Mesendoderm (in vitro differentiated cells): ENCODE data around the gene TNNC1.

Experiments
- DNase-seq: peaks from one replicate; pipeline ENCODE4 v3.0.0; 2013
- H2AK5ac ChIP-seq: 2 replicates; pipeline ENCODE4 v1.6.1; 2013; ENCODE audit warnings: low read length, inconsistent platforms
- H2BK120ac ChIP-seq: 2 replicates; pipeline ENCODE4 v1.6.1; 2013; ENCODE audit warnings: low read depth, mild to moderate bottlenecking, low read length, moderate library complexity, mixed read lengths
- H2BK15ac ChIP-seq: replicated peaks from 2 replicates; pipeline ENCODE4 v1.6.1; 2013; ENCODE audit warnings: low read depth, mild to moderate bottlenecking, moderate library complexity
- H2BK5ac ChIP-seq: 2 replicates; pipeline ENCODE4 v1.6.1; 2013; ENCODE audit warnings: low read length, inconsistent platforms
- H3K18ac ChIP-seq: 2 replicates; pipeline ENCODE4 v1.6.1; 2013; ENCODE audit warnings: mild to moderate bottlenecking, low read length, mixed read lengths
- H3K23ac ChIP-seq: one replicate; pipeline ENCODE4 v1.6.1; 2013; ENCODE audit warnings: low read length
- H3K27ac ChIP-seq: 2 replicates; pipeline ENCODE4 v1.5.1; 2013; ENCODE audit warnings: low read depth, mild to moderate bottlenecking, inconsistent platforms, low read length, moderate library complexity
- H3K27me3 ChIP-seq: 2 replicates; pipeline ENCODE4 v1.6.1; 2013; ENCODE audit warnings: low read length, control low read depth, mild to moderate bottlenecking, inconsistent platforms; ENCODE audit not compliant: insufficient read depth, poor library complexity
- H3K36me3 ChIP-seq: 2 replicates; pipeline ENCODE4 v1.6.1; 2013; ENCODE audit warnings: low read length, inconsistent platforms; ENCODE audit not compliant: control insufficient read depth, insufficient read depth
- H3K4ac ChIP-seq: one replicate; pipeline ENCODE4 v1.6.1; 2013; ENCODE audit warnings: low read depth, mild to moderate bottlenecking, low read length, moderate library complexity
- H3K4me1 ChIP-seq: 2 replicates; pipeline ENCODE4 v1.6.1; 2013; ENCODE audit warnings: low read depth, low read length, inconsistent platforms; ENCODE audit not compliant: control insufficient read depth
- H3K4me2 ChIP-seq: 2 replicates; pipeline ENCODE4 v1.6.1; 2013; ENCODE audit warnings: low read length
- H3K4me3 ChIP-seq: 2 replicates; pipeline ENCODE4 v1.5.1; 2013; ENCODE audit warnings: mild to moderate bottlenecking, low read length
- H3K56ac ChIP-seq: one replicate; pipeline ENCODE4 v1.6.1; 2013; ENCODE audit warnings: low read length
- H3K79me1 ChIP-seq: 2 replicates; pipeline ENCODE4 v1.6.1; 2013; ENCODE audit warnings: low read length, inconsistent platforms
- H3K79me2 ChIP-seq: 2 replicates; pipeline ENCODE4 v1.6.1; 2013; ENCODE audit warnings: mild to moderate bottlenecking, low read length; ENCODE audit not compliant: control insufficient read depth, insufficient read depth
- H3K9ac ChIP-seq: 2 replicates; pipeline ENCODE4 v1.6.1; 2013; ENCODE audit warnings: low read length, inconsistent platforms
- H4K5ac ChIP-seq: one replicate; pipeline ENCODE4 v1.6.1; 2013; ENCODE audit warnings: low read length
- H4K8ac ChIP-seq: one replicate; pipeline ENCODE4 v1.6.1; 2013; ENCODE audit warnings: low read depth, mild to moderate bottlenecking, control low read depth, low read length, moderate library complexity
- WGBS: extraction: QIAGEN DNeasy Blood & Tissue Kit; methylation state at CpG from one replicate; pipeline ENCODE4 v1.1.7; 2013; ENCODE audit warnings: low lambda C conversion rate, missing lambda C conversion rate; ENCODE audit not compliant: insufficient coverage; ENCODE audit errors: extremely low coverage; 5-methylcytosine and 5-hydroxymethylcytosine counted together

TNNC1 gene

GRCh38 chr3:52407779-52408178 is 46.1 kb downstream of the TNNC1 start:
- Histone ChIP-seq H3K56ac (no peak overlapping the region), H2BK120ac (no peak overlapping the region), H4K8ac (no peak overlapping the region), H3K79me2 (peaks cover 15% of the 10 kb centered on the region), H3K4me3 (no peak overlapping the region), H2AK5ac (no peak overlapping the region), H3K4ac (no peak overlapping the region), H4K5ac (no peak overlapping the region), H3K27ac (no peak overlapping the region), H3K79me1 (peaks cover 13% of the 10 kb centered on the region), H3K4me2 (no peak overlapping the region), H2BK5ac (no peak overlapping the region), H3K18ac (no peak overlapping the region), H3K36me3 (peaks cover 16% of the 10 kb centered on the region), H3K27me3 (no peaks in the 10 kb centered on the region), H3K23ac (no peak overlapping the region), H3K4me1 (no peaks in the 10 kb centered on the region), H3K9ac (no peak overlapping the region), H2BK15ac (no peak overlapping the region)
- WGBS, result no CpG with 5 or more reads among the region's 3 CpGs
- no peak for DNase-seq

- no peak overlapping the region for H3K4ac ChIP-seq
- H2AK5ac ChIP-seq, result no peak overlapping the region
- no peaks in the 10 kb centered on the region for H3K27me3 ChIP-seq
- H3K79me2 ChIP-seq, result peaks cover 15% of the 10 kb centered on the region
- H3K23ac ChIP-seq, result no peak overlapping the region
- H3K36me3 ChIP-seq, result peaks cover 20% of the 10 kb centered on the region
- H3K27ac ChIP-seq, result no peak overlapping the region
- WGBS, result no CpG with 5 or more reads among the region's 20 CpGs
- no peaks in the 10 kb centered on the region for H3K4me1 ChIP-seq
- H3K9ac ChIP-seq, result no peak overlapping the region
- H3K56ac ChIP-seq, result no peak overlapping the region
- no peak for DNase-seq
- no peak overlapping the region for H3K18ac ChIP-seq
- H4K5ac ChIP-seq, result no peak overlapping the region
- H2BK120ac ChIP-seq, result no peak overlapping the region
- H2BK5ac ChIP-seq, result no peak overlapping the region
- no peak overlapping the region for H2BK15ac ChIP-seq
- H3K4me2 ChIP-seq, result no peak overlapping the region
- no peak overlapping the region for H4K8ac ChIP-seq
- H3K79me1 ChIP-seq, result peaks cover 13% of the 10 kb centered on the region
- H3K4me3 ChIP-seq, result no peak overlapping the region
These were observed 46.9 kb downstream of the TNNC1 start for GRCh38 chr3:52406791-52407510.

- H2AK5ac ChIP-seq, result no peak overlapping the region
- no peak overlapping the region for H3K4me3 ChIP-seq
- H4K5ac ChIP-seq, result no peak overlapping the region
- H3K27ac ChIP-seq, result no peak overlapping the region
- H4K8ac ChIP-seq, result no peak overlapping the region
- no peak overlapping the region for H2BK120ac ChIP-seq
- WGBS, result no CpG with 5 or more reads among the region's 11 CpGs
- no peak for DNase-seq
- no peak overlapping the region for H3K56ac ChIP-seq
- no peaks in the 10 kb centered on the region for H3K4me1 ChIP-seq
- H3K18ac ChIP-seq, result no peak overlapping the region
- H3K4me2 ChIP-seq, result no peak overlapping the region
- no peak overlapping the region for H3K9ac ChIP-seq
- H2BK15ac ChIP-seq, result no peak overlapping the region
- peaks cover 24% of the 10 kb centered on the region for H3K36me3 ChIP-seq
- no peak overlapping the region for H3K23ac ChIP-seq
- H3K4ac ChIP-seq, result no peak overlapping the region
- H3K79me2 ChIP-seq, result peaks cover 15% of the 10 kb centered on the region
- no peak overlapping the region for H2BK5ac ChIP-seq
- H3K27me3 ChIP-seq, result no peaks in the 10 kb centered on the region
- H3K79me1 ChIP-seq, result peaks cover 13% of the 10 kb centered on the region
These were observed 47.6 kb downstream of the TNNC1 start for GRCh38 chr3:52406231-52406661.

DNA sequence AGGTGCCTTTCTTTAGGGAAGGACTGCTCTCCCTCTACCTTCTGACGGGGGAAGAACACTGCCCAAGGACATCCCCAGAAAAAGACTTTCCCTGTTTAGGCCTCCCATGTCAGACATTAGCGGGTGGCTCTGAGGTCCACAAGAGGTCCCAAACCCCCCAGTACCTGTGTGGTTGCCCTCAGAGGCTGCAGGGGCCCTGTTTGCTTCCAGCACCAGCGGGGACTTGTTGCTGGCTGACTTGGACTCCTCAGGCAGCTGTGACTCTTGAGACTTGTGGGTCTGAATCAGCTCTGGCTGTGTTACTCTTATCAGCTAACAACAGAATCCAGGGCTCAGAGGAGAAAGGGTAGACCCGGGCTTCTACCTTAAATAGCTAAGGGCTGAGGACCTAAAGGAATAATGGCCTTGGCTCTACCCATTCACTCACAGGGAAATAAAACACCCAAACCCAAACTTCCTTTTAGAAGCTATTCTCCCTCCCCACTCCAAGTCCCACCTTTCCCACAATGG is 48.2 kb downstream of the TNNC1 start:
- Histone ChIP-seq H3K56ac (no peak overlapping the region), H3K79me1 (peaks cover 13% of the 10 kb centered on the region), H3K4me3 (no peak overlapping the region), H3K79me2 (peaks cover 15% of the 10 kb centered on the region), H3K27ac (no peak overlapping the region), H3K4me2 (no peak overlapping the region), H2BK120ac (no peak overlapping the region), H4K5ac (no peak overlapping the region), H3K4ac (no peak overlapping the region), H2AK5ac (no peak overlapping the region), H3K9ac (no peak overlapping the region), H4K8ac (no peak overlapping the region), H3K18ac (no peak overlapping the region), H2BK5ac (no peak overlapping the region), H3K27me3 (no peaks in the 10 kb centered on the region), H2BK15ac (no peak overlapping the region), H3K4me1 (no peaks in the 10 kb centered on the region), H3K36me3 (peaks cover 24% of the 10 kb centered on the region), H3K23ac (no peak overlapping the region)
- no CpG with 5 or more reads among the region's 4 CpGs for WGBS
- no peak for DNase-seq

DNA sequence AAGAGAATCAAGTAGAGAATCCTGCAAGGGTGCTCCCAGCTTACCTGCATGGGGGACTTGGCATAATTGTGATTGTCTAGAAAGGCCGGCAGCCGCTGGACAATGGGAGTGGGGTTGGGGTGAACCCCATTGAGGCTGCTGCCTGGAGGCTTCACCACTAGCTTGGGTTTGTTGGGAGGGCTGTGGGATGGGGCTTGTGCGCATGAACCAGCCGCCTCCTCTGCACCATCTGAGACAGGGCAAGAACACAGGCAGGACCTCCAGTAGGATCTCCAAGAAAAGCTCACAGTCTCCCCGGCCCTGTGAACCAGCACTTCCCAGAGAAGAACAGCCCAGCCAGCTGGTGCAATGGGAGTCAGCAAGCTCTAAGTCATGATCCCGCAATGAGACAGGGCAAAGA is 48.8 kb downstream of the TNNC1 start:
- H3K23ac ChIP-seq, result no peak overlapping the region
- H3K9ac ChIP-seq, result no peak overlapping the region
- H3K27ac ChIP-seq, result no peak overlapping the region
- no peak for DNase-seq
- no peak overlapping the region for H3K4me2 ChIP-seq
- no peak overlapping the region for H2BK15ac ChIP-seq
- WGBS, result no CpG with 5 or more reads among the region's 6 CpGs
- H3K4me1 ChIP-seq, result no peaks in the 10 kb centered on the region
- H4K5ac ChIP-seq, result no peak overlapping the region
- H3K4ac ChIP-seq, result no peak overlapping the region
- H3K79me1 ChIP-seq, result peaks cover 13% of the 10 kb centered on the region
- H3K4me3 ChIP-seq, result no peak overlapping the region
- no peak overlapping the region for H3K56ac ChIP-seq
- H3K79me2 ChIP-seq, result peaks cover 15% of the 10 kb centered on the region
- no peaks in the 10 kb centered on the region for H3K27me3 ChIP-seq
- H4K8ac ChIP-seq, result no peak overlapping the region
- peaks cover 24% of the 10 kb centered on the region for H3K36me3 ChIP-seq
- no peak overlapping the region for H3K18ac ChIP-seq
- no peak overlapping the region for H2BK120ac ChIP-seq
- H2AK5ac ChIP-seq, result no peak overlapping the region
- no peak overlapping the region for H2BK5ac ChIP-seq

GRCh38 chr3:52404391-52404790 is 49.5 kb downstream of the TNNC1 start:
- H3K4me1 ChIP-seq, result no peaks in the 10 kb centered on the region
- WGBS, result no CpG with 5 or more reads among the region's 10 CpGs
- H3K18ac ChIP-seq, result no peak overlapping the region
- no peaks in the 10 kb centered on the region for H3K27me3 ChIP-seq
- H3K56ac ChIP-seq, result no peak overlapping the region
- H3K9ac ChIP-seq, result no peak overlapping the region
- no peak overlapping the region for H3K4me2 ChIP-seq
- no peak overlapping the region for H2BK120ac ChIP-seq
- no peak overlapping the region for H2AK5ac ChIP-seq
- DNase-seq, result no peak
- no peak overlapping the region for H3K4me3 ChIP-seq
- H2BK5ac ChIP-seq, result no peak overlapping the region
- no peak overlapping the region for H3K23ac ChIP-seq
- peaks cover 24% of the 10 kb centered on the region for H3K36me3 ChIP-seq
- peaks cover 12% of the 10 kb centered on the region for H3K79me1 ChIP-seq
- no peak overlapping the region for H4K8ac ChIP-seq
- peaks cover 13% of the 10 kb centered on the region for H3K79me2 ChIP-seq
- H4K5ac ChIP-seq, result no peak overlapping the region
- no peak overlapping the region for H3K27ac ChIP-seq
- H3K4ac ChIP-seq, result no peak overlapping the region
- no peak overlapping the region for H2BK15ac ChIP-seq
